GM19025 (cell line): ENCODE results near the gene TRAF3IP1.
"Not testable (repeated sequence)": the region's sequence is repeated elsewhere in the genome, so short reads cannot be mapped to it uniquely, and the experiment has no call there.

Experiments used
- ATAC-seq: cut with Tn5 transposase; IDR thresholded peaks from one replicate; pipeline ENCODE4 v1.9.1; 2021; ENCODE audit warnings: mild to moderate bottlenecking, low read depth, moderate library complexity; ENCODE audit not compliant: unreplicated experiment

The TRAF3IP1 gene

GRCh38 chr2:238337846-238338245 is 17.5 kb downstream of the TRAF3IP1 start:
- no peak for ATAC-seq

DNA sequence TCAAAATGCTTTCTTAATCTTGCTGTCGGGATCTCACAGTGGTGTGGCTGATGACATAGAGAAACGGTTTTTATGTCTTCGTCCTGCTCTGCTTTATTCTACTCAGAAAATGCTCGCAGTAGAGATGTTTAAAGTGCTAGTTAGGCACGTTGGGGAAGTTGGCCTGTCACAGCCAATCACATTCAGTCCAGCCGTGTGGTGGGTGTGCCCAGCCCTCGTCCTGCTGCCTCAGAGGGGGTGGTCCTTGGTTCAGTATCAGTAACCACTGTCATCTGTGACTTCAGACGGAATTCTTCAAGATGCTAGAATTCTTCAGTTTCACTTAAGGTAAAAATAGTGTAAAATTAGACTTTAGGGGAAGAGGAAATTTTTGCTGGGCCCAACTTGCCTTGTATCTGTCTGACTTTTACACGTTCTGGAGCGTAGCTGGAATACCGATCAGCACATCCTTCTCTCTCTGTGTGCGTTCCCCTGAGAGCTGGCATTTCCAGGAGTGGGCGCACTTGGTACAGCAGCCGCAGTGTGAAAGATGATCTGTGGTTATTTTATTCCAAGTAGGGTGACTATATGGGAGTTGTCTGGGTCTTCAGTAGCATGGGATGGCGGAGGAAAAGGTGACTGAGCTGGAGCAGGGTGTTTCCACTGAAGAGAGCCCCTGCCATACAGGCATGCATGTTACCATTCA is 18.5 kb downstream of the TRAF3IP1 start:
- no peak for ATAC-seq

- ATAC-seq, result no peak
Measured at GRCh38 chr2:238339395-238339780, 19.1 kb downstream of the TRAF3IP1 start.

DNA sequence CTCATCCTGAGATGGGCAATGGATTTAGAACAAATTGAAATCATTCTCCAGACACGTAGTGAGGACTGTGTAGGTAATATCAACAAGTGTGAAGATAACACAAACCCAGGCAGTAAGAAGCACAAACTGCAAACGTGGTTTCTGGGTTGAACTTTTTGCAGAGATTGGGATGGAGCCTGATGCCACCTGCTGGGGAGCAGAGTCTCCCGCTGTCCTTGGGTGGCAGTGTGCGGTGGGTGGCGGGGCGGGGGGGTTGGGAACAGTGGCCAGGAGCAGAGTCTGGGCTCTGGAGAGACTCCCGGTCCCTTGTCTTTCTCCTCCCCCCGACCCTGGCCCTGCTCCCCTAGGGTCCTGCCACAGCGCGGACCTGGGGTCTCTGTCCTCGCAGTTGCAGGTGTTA is 19.5 kb downstream of the TRAF3IP1 start:
- ATAC-seq, result no peak

GRCh38 chr2:238341536-238341935 is 21.2 kb downstream of the TRAF3IP1 start:
- ATAC-seq, result no peak

DNA sequence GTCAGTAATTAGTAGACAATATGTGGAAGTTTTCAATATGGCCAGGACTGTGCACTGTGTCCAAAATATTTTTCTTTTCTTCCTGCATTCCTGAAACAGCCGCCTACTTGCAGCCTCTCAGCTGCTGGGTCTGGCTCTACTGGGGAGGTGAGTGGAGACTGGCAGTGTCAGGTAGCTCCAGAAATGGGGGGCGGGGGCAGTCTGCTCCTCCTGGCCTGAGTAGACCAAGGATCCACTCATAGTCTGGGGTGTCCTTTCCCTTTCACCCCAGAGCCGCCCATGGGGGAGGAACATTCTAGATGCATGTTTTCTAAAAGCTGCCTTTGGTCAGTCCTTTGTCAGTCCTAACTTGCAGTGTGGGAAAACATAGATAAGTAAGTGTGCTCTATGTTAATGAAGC is 23.7 kb downstream of the TRAF3IP1 start:
- ATAC-seq, result no peak

DNA sequence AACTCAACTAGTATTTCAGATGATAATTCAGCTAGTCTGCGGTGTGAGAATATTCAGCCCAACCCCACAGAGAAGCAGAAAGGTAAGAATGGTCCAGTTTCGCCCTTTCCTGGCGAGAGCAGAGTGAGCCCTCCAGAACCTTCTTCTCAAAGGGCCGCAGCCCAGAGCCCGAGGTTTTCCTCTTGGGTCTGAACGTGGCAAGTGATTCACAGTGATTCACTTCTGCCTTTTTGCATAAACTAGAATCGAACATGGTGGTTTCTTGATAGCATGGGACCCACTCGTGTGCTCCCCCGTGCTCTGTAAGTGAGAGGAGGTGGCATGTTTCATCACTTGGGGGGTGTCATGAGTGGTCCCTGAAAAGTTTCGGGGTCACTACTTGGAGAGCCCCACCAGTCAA is 24.2 kb downstream of the TRAF3IP1 start:
- no peak for ATAC-seq

GRCh38 chr2:238345297-238345968 is 25.1 kb downstream of the TRAF3IP1 start:
- ATAC-seq, result no peak

- ATAC-seq, result no peak
Measured at GRCh38 chr2:238346544-238346943, 26.2 kb downstream of the TRAF3IP1 start.

GRCh38 chr2:238350150-238350897 is 30.0 kb downstream of the TRAF3IP1 start:
- ATAC-seq, result no peak

GRCh38 chr2:238351315-238351714 is 31.0 kb downstream of the TRAF3IP1 start:
- ATAC-seq, result no peak

- ATAC-seq, result no peak
Measured at GRCh38 chr2:238352361-238352760, 32.0 kb downstream of the TRAF3IP1 start.

- no peak for ATAC-seq
Measured at GRCh38 chr2:238358769-238359168, 38.5 kb downstream of the TRAF3IP1 start.

GRCh38 chr2:238359403-238359802 is 39.1 kb downstream of the TRAF3IP1 start:
- no peak for ATAC-seq

DNA sequence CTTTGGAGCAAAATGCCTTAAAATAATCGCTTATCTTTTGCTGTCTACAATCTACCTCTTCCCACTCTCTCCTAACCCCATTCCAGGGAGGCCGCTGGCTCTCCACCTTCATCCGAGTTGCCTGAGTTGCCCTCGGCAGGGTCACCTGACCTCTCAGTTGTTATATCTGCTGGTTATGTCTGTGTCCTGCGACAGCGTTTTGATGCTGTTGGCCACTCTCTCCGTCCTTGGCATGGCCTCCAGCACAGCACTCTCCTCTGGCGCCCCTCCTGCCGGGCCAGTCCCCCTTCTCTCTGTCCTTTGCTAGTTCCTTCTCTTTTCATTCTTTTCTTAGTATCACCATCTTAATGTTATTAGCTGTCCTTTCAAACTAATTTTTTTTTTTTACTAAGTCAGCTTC is 41.6 kb downstream of the TRAF3IP1 start:
- ATAC-seq, result no peak

GRCh38 chr2:238362626-238363025 is 42.3 kb downstream of the TRAF3IP1 start:
- no peak for ATAC-seq

GRCh38 chr2:238369591-238370040 is 49.3 kb downstream of the TRAF3IP1 start:
- ATAC-seq, result no peak

DNA sequence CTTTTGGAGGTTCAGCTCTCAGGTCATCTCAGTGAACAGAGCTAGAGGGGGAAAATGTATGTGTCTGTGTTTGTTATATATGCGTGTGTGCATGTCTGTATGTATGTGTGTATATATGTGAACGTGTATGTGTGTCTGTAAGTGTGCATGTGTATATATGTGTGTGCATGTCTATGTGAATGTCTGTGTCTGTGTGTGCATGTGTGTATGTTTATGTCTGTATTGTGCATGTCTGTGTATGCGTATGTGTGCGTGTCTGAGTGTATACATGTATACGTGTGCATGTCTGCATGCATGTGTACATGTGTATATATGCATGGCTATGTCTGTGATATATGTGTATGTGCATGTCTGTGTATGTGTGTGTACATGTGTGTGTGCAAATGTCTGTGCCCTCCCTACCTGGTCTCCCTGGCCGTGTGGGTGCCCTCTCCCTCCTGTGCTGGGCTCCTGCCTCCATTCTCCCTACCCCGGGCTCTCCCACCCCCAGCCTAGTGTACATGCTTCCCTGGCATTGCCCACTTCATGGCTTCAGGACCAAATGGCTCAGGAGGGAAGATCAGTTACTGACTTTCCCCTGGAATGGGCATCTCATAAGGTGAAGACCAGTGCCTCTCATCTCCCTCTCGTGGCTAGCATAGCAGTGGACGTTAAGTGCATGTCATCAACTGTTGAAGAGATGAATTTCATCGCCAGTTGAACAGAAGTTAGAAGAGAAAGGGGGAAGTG is 49.9 kb downstream of the TRAF3IP1 start:
- no peak for ATAC-seq

GRCh38 chr2:238370823-238371372 is 50.6 kb downstream of the TRAF3IP1 start:
- ATAC-seq, result no peak

DNA sequence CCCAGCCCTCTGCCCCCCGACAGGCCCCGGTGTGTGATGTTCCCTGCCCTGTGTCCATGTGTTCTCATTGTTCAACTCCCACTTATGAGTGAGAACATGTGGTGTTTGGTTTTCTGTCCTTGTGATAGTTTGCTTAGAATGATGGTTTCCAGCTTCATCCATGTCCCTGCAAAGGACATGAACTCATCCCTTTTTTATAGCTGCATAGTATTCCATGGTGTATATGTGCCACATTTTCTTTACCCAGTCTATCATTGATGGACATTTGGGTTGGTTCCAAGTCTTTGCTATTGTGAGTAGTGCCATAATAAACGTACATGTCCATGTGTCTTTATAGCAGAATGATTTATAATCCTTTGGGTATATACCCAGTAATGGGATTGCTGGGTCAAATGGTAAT is 52.0 kb downstream of the TRAF3IP1 start:
- not testable (repeated sequence) for ATAC-seq
